GM21737 (cell line): ENCODE measurements around the gene SRRM3.
"Not testable (repeated sequence)": the region's sequence is repeated elsewhere in the genome, so short reads cannot be mapped to it uniquely, and the experiment has no call there.

Source experiments
- ATAC-seq: cut with Tn5 transposase; IDR thresholded peaks from one replicate; pipeline ENCODE4 v1.9.1; 2021; ENCODE audit warnings: mild to moderate bottlenecking, moderate library complexity; ENCODE audit not compliant: unreplicated experiment

SRRM3 gene

DNA sequence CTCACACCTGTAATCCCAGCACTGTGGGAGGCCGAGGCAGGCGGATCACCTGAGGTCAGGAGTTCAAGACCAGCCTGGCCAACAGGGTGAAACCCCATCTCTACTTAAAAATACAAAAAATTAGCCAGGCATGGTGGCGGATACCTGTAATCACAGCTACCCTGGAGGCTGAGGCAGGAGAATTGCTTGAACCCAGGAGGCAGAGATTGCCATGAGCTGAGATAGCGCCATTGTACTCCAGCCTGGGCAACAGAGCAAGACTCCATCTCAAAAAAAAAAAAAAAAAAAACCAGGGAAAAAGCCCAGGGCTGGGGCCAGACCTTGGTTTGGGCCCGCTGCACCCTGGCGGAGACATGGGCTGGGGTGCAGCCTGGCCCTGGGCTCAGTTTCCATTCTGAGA, 110.1 kb downstream of the SRRM3 start:
- not testable (repeated sequence) for ATAC-seq

DNA sequence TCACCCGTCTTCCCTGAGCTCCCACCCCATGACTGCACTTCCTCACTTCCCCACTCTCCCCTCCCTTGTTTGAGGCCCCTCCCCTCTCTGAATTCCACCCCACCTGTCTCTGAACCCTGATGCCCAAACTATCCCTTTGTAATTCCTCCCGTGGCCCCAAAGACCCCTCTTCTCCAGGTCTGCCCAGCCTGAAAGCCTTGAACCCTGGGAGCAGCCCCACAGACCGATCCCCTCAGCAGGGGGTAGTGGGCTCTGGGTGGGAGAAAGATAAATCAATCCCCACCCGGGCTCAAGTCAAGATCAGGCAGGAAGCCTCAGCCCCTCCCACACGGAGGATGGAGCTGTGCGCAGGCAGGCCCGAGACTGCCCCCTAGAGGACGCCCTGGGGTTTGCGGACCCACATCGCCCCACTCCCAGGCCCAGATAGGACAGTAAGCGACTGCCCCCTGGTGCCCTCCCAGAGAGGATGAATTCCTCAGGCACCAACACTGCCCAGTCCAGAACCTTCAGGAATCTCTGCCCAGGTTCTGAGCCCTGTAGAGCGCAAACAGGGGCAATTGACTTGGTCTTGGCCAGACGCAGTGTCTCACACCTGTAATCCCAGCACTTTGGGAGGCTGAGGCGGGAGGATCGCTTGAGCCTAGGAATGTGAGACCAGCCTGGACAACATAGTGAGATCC, 112.5 kb downstream of the SRRM3 start:
- peak; percentile 44 for ATAC-seq

DNA sequence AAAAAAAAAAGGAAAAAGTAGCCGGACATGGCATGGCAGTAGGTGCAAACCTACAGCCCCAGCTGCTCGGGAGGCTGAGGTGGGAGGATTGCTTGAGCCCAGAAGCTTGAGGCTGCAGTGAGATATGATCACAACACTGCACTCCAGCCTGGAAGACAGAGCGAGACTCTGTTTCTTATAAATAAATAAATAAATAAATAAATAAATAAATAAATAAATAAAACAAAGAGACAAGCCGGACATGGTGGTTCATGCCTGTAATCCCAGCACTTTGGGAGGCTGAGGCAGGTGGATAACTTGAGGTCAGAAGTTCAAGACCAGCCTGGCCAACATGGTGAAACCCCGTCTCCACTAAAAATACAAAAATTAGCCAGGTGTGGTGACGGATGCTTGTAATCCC, 113.0 kb downstream of the SRRM3 start:
- ATAC-seq: not testable (repeated sequence)

DNA sequence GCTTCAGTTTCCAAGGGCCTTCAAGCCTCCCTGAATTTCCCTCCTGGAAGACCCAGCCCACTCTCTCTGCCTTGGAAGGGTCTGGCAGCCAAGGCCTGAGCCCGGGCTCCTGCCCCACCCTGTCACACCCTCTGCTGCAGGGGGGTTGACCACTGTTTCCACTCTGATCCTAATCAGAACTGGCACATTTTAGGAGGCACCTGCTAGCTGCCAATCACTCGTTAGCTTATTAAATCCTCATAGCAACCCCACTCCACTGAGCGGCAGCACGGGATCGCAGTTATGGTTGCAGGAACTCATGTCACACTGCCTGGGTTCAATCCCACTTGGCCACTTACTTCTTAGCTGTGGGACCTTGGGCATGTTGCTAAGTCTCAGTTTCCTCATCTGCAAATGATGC, 113.7 kb downstream of the SRRM3 start:
- no peak for ATAC-seq

DNA sequence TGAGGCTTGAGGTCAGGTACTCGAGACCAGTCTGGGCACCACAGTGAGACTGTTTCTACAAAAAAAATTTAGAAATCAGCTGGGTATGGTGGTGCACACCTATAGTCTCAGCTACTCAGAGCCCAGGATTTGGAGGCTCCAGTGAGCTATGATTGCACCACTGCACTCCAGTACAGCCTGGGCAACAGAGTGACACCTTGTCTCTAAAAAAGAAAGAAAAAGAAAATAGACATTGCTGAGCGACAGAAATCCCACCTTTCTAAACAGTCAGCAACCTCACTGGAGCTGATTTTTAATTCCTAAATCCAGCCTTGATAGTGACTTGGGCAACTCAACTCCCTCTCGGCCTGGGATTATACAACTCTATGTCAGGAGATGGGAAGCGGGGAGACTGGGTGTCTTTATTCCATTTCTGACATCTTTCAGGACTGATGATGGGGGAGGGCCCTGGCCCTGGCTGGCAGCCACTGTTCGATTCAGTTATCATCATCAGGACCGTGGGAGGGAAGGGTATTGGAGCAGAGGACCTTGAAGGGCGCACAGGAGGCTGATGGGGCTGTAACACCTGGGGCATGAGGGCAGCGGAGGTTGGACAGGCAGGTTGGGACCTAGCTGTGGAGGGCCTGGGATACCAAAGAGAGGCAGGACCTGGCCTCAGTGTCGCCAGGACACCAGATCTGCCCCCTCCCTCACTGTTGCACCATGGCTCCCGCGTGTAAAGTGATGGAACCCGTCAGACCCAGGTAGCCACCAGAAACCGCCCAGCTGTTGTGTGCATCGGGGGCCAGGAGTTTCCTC, 115.5 kb downstream of the SRRM3 start:
- ATAC-seq: no peak

GRCh38 chr7:76317782-76318487, 116.2 kb downstream of the SRRM3 start:
- peak; percentile 92 for ATAC-seq

DNA sequence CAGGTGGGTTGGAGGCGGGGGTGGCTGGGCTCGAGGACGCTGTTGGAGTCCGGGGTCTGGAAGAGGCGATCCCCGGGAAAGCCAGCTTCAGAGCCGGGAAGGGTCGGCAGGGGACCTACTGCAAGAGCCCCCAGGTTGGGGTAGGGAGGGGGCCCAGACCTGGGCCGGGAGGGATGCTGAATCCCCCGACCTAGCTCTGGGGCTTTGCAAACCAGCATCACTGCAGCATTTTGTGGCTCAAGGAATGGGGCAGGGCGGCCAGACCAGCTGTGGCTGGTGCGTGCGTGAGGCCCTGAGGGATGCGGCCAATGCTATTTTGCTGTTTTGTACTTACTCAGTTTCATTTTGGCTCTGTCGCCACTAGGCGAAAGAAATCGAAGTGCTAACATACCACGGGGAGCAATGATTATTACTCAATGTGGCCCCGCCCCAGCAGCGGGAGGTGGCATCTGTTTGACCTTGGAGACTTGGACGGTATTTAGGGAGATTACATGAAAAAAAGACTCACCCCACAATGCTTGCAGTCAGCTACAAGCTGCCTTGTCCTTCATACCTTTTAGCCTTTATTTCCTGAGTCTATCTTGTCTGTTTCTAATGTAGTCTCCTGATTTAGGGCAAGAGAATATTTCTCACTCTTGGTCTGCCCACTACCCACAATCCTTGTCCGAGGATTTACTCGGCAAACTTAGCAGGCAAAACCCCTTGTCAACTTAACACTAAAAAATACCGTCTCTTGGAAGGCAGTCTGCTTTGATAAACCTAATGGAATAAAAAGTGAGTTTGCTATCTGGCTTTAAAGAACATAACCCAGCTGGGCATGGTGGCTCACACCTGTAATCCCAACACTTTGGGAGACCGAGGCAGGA, 117.0 kb downstream of the SRRM3 start:
- peak; percentile 42 for ATAC-seq

DNA sequence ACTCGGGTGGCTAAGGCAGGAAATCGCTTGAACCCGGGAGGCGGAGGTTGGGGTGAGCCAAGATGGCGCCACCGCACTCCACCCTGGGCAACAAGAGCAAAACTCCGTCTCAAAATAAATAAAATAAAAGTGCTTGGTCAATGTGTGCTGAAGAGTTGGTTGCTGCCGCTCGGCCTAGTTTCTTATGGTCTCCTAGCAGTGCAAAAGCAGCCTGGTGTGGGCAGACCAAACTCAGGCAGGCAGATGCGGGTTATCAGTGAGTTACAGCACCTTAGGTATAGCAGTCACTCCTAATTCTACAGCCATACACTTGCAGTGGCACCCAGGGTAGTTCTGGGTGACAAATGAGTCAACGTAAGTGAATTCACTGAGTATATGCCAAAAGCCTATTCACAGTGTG, 123.4 kb downstream of the SRRM3 start:
- no peak for ATAC-seq

- ATAC-seq: no peak
Observed at GRCh38 chr7:76325811-76326210, 124.1 kb downstream of the SRRM3 start.

DNA sequence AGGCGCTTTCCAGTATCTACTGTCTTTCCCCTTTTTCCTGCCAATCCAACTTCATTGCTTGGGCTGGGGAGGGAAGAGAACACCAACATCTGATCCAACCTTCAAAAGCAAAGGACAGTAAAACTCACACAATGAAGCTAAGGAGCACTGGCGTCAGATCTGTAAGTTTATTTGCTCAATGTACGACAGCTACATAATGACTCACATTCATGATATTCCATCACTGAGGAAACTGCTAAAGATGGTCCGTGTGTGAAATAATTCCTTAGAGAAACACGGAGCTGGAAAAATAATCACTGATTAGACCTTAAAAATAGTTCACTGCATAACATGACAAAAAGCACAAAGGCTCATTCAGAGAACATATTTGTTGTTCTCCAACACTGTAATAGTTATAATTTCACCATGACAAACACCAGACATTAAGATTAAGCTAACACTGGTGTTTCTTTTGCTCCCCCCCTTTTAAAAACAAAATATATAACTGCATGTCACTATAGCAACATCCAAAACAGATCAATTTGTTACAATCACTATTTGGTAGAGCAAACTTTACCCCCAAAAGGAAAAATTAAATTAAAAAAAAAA, 125.0 kb downstream of the SRRM3 start:
- ATAC-seq: no peak

DNA sequence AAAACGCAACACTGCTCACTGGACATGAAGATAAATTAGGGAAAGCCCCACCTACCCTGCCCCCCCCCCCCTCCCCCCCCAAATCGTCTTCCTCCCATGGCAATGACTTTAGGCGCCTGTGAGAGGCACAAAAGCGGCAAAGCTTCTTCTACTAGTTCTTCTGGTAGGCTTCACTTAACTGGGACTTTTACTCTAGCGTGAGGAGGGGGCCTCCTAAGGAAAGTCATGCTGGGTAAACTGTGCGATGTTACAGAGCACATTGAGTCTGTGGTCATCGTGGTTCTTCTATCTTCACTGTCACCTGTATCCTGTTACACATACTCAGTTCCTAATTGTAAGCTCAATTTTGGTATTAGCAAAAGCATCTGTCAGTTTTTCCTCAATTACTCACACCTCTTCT, 125.9 kb downstream of the SRRM3 start:
- ATAC-seq: no peak

DNA sequence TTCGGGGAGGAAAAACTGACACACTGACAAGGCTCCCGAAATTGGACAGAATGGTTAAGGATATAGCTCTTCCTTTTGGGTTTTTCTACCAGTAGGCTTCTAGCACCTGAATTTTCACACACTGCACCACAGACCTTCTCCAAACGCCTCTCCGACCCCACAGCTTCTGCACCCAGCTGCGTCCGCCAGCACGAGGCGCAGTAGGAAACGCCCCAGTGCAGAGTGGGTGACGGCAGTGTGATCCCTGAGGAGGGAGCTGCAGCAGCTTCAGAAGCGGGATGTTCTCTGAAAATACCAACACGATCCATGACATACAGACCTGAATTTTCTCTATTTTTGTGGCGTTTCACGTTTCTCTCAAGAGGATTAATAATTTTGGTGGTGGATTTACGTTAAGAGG, 126.7 kb downstream of the SRRM3 start:
- no peak for ATAC-seq

GRCh38 chr7:76329479-76329878, 127.8 kb downstream of the SRRM3 start:
- ATAC-seq: no peak

- ATAC-seq: no peak
Observed at GRCh38 chr7:76330261-76330660, 128.6 kb downstream of the SRRM3 start.

DNA sequence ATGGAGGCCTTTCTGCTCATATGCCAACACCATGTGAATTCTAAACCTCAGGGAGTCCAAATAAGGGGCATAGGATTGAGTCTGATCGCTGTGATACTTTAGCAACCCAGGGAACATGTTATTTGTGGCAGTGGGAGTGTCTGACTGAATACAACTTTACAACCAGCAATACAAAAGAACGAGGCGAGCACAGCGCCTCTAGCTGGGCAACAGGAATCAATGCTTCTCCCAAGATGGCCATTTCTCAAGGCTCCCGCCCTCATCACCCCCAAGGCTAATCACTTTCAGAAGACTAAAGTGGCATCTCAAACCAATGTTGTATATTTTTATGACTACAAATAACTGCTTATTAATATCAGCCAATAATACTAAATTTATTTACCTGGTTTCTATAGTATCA, 129.0 kb downstream of the SRRM3 start:
- ATAC-seq: no peak

- ATAC-seq: no peak
Observed at GRCh38 chr7:76332078-76332477, 130.4 kb downstream of the SRRM3 start.

DNA sequence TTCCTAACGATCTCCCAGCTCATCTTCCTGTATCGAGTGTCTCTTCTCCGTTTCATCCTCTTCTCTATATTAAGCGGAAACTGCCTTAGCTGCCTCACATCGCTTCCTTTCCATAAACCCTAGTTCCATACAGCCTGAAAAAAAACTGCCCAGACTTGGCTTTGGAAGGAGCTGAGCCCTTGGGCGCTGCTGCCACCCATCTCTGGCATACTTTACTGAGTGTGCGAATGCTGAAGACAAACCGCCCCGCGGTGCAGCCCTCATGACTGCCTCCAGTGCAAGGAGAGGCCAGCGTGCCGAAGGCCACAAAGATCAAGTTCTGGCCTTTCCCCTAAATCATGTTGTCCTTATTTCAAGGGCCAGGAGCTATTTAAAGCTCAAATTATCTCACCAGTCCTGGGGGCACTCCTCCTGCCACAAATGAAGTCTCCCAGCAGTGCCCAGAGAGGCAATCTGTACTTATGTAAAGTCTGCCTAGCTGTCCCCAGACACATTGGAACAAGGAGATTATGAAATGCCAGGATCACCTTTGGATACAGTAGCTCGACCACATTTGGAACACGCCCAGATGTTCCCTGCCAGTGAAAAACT, 131.9 kb downstream of the SRRM3 start:
- no peak for ATAC-seq

- no peak for ATAC-seq
Observed at GRCh38 chr7:76334320-76334967, 132.7 kb downstream of the SRRM3 start.

GRCh38 chr7:76335417-76335816, 133.7 kb downstream of the SRRM3 start:
- not testable (repeated sequence) for ATAC-seq

DNA sequence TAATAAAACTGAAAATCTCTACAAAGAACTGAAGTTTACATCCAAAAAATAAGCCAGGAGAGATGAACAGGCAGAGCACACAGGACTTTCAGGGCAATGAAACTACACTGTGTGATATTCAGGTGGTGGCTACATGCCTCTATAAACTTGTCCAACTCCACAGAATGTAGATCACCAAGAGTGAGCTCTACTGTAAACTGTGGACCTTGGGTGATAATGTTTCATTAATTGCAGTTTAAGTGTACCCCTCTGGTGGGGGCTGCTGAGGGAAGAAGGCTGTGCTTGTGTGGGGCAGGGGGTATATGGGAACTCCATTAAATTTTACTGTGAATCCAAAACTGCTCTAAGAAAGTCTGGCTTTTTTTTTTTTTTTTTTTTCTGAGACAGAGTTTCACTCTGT, 134.4 kb downstream of the SRRM3 start:
- no peak for ATAC-seq
